ENCODE measurements around the gene PRM1.

DNA sequence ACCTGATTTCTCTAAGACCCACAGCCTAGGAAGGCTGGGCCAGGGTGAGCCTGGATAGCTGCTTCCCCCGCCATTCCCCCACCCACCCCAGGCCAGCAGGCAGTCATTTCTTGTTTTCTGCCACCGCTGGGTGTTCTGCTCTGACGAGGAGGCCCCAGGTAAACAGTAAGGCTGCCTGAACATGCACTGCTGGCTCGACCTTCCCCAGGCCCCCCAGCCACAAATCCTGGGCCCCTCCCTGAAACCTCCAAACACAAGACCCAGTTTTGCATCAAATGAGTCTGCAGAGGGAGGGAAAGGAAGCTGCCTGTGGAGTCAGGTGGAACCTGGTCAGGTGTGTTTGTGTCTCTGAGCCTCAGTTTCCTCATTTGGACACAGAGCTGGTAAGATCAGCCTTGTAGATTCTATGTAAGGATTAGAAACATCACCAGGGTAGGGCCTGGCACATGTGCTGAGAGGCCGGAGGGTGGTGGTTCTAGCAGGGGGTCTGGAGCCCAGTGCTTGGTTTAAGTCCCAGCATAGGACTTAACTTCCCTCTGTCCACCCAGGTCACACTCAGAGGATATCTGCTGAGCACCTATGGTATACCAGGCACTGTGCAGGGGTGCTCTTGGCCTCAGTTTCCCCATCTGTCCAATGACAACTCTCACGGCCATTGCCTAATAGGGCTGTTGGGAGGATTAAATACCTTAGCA, 18.9 kb upstream of the PRM1 start:
- TF ChIP-seq POLR2A (IDR thresholded peaks at IDR 0.05) (no peak), CTCF (IDR thresholded peaks at IDR 0.05 in 8 of 11, conservative IDR thresholded peaks at IDR 0.05 in 3 of 11) (no peak), POLR2AphosphoS5 (IDR thresholded peaks at IDR 0.05) (no peak)

All from spleen (tissue), 7 donors.